ENCODE data around the gene SPATA33. TPM values are rescaled to one million over a fixed set of nuclear protein-coding genes. Genes with fewer than 3 reads are reported as not detected.

Gene SPATA33
- total RNA-seq, 1 donor from 2014 or later = 1.9 TPM

DNA sequence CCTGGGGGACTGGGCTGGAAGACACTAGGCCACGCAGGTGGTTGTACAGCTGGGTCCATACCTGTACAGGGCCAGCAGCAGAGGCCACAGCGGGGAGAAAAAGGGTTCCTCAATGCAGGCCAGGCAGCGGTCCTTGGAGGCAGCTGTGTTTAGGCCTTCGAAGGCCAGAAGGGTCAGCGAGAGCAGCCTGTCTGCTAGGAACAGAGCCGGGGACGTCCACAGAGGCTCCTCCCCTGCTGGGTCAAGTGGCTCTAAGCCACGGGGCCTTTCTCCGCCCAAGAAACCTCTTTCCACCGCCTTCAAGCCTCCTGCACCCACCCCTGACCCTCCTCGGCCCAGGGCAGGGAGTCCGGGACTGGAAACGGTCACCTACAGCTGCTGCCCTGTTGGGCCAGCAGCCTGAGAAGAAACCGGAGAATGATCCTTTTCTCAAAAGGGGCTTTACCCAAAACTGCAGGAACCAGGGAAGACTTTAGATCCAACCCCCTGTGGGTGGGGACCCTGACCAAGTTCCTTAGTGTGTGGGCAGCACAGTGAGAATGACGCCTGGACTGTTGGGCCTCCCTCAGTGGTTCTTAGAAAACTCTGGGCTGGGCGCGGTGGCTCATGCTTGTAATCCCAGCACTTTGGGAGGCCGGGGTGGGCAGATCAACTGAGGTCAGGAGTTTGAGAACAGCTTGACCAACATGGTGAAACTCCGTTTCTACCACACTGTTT is 52.2 kb downstream of the SPATA33 start:
- DNase-seq (ENCODE audit: low spot score) = no peak

DNA sequence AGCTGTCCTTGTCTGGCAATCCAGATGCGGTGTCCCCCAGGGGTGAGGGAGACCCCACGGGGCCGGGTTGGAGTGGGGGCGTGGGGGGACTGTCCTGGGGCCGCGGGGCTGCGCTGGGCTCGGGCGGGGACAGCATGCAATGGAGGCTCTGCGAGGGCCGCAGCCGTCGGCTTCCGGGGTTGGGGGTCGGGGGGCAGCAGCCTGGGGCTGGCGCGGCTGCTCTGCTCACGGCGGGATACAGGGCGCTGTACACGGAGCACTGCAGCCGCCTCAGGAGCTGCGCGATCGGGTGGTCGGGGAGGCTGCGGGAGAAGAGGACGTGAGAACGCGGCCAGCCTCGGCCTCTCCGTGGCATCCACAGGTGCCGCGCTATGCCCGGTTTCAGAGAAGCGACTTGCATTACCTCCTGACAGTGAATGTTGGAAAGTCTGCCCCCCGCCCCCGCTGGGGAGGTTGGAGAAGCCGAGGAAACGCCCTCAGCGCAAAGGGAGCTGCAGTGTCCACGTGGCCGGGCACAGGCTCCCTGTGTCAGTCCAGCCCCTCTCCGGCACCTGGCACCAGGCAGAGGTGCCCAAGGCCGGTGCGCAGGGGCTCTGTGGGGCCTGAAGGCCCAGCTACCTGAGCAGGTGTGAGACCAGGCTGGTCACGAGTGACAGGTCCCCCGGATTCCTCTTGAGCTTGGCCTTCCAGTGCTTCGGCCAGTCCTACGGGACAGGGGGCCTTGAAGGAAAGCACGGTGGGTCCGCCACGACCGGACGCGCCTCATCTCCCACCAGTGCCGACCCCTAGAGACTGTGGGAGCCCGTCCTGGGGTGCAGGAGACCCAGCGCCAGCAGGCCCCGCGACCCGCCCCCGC is 53.3 kb downstream of the SPATA33 start:
- DNase-seq (ENCODE audit: low spot score) = no peak

GRCh38 chr16:89711601-89712273 is 54.1 kb downstream of the SPATA33 start:
- DNase-seq (ENCODE audit: low spot score) = no peak

DNA sequence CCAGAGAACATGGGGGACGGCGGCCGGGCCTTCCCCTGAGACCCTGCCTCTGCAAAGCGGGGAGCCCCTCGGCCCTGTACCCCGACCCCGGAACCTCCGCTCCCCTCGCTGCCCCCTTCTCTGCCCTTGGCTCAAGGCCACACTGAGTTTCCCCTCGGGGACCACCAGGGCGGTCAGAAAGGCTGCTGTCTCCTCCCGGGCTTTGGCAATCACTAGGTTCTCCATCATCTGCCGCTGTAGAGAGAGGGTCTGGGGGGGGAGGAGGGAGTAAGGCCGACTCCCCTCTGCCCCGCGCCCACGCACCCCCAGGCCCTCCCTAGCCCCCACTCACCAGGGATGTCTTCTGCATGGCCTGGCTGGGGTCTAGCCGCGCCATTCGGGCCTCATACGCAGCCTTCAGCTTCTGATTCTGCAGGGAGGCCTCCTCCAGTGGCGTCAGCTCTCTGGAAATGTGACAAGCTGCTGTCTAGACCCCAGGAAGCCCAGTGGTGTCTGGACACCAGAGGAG is 54.7 kb downstream of the SPATA33 start:
- no peak for DNase-seq (ENCODE audit: low spot score)

GRCh38 chr16:89716493-89716892 is 58.9 kb downstream of the SPATA33 start:
- no peak for DNase-seq (ENCODE audit: low spot score)

DNA sequence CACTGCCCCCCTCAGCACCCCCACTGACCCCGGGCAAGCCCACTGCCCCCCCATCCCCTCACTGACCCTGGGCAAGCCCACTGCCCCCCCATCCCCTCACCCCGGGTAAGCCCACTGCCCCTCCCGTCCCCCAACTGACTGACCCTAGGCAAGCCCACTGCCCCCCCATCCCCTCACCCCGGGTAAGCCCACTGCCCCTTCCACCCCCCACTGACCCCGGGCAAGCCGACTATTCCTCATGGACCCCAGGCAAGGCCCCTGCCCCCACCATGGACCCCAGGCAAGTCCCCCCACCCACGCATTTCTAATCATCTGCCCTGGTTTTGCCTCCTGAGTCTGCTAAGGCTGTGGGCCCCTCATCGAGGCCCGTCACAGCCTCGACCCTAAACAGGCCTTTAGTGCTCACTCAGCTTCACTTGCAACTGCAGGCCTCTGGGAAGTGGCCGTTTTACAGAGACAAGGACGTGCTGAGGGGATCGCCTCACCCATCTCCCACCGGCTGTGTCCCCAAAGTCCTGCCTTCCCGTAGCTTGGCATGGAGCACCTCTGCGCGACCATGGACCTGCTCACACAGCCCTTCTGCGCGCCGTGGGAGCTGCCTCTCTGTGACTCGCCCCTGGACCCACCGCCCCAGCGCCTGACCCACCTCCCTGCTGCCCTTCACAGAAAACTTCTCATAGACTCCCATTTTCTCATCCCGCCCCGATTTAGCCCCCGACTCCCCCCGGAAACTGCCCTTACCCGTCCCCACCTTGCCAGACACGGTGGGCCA is 59.5 kb downstream of the SPATA33 start:
- DNase-seq (ENCODE audit: low spot score) = no peak

DNA sequence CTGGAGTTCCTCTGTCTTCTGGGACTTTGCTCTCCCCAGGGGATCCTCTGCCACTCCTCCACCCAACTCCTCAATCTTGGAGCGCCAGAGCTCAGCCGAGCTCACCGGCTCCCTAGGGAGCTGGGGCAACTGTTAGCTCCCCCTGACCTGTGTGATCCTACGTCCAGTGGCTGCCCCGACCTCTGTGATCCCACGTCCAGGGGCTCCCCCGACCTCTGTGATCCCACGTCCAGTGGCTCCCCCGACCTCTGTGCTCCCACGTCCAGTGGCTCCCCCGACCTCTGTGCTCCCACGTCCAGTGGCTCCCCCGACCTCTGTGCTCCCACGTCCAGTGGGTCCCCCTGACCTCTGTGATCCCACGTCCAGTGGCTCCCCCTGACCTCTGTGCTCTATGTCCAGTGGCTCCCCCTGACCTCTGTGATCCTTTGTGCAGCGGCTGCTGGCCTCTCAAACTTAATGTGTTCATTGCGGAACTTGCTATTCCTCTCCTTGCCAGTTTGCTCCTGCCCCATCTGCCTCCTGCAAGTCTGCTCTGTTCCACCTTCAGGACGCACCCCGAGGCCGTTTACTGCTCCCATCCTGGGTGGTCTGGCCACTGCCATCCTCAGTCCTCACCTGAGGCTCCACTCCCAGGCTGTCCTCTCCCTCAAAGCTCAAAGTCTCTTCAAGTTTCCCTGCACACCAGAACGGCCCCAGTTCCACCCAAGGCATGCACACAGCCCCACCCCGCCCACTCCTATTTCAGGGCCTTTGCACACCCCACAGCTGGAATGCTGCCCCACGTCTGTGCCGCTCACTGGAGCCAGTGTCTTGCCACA is 60.3 kb downstream of the SPATA33 start:
- no peak for DNase-seq (ENCODE audit: low spot score)

Other genes with a start within 250 kb of the SPATA33 start
- gene ANKRD11, start 167.3 kb upstream of the SPATA33 start, total RNA-seq (ENCODE audit: insufficient read depth, low replicate concordance) = 43.8 TPM
- gene SPG7, start 149.4 kb upstream of the SPATA33 start, total RNA-seq (ENCODE audit: insufficient read depth, low replicate concordance) = 121 TPM
- gene RPL13, start 97.2 kb upstream of the SPATA33 start, total RNA-seq (ENCODE audit: insufficient read depth, low replicate concordance) = 2,788 TPM
- gene CPNE7, start 82.1 kb upstream of the SPATA33 start, total RNA-seq (ENCODE audit: insufficient read depth, low replicate concordance) = not detected
- 5.5 TPM for gene DPEP1, start 44.2 kb upstream of the SPATA33 start, total RNA-seq (ENCODE audit: insufficient read depth, low replicate concordance)
- 43.6 TPM for gene CHMP1A, start 128 bp upstream of the SPATA33 start, total RNA-seq (ENCODE audit: insufficient read depth, low replicate concordance)
- gene CDK10, start 28.9 kb downstream of the SPATA33 start, total RNA-seq (ENCODE audit: insufficient read depth, low replicate concordance) = 35.4 TPM
- 12.5 TPM for gene SPATA2L, start 43.9 kb downstream of the SPATA33 start, total RNA-seq (ENCODE audit: insufficient read depth, low replicate concordance)
- 9.1 TPM for gene VPS9D1, start 63.1 kb downstream of the SPATA33 start, total RNA-seq (ENCODE audit: insufficient read depth, low replicate concordance)
- gene ZNF276, start 63.7 kb downstream of the SPATA33 start, total RNA-seq (ENCODE audit: insufficient read depth, low replicate concordance) = 14.9 TPM
- 34.7 TPM for gene FANCA, start 158.8 kb downstream of the SPATA33 start, total RNA-seq (ENCODE audit: insufficient read depth, low replicate concordance)
- 2.2 TPM for gene SPIRE2, start 170.6 kb downstream of the SPATA33 start, total RNA-seq (ENCODE audit: insufficient read depth, low replicate concordance)
- gene TCF25, start 215.8 kb downstream of the SPATA33 start, total RNA-seq (ENCODE audit: insufficient read depth, low replicate concordance) = 121 TPM

All from umbilical cord (tissue), 2 donors.